GM21447 (cell line): ENCODE measurements around the gene GABRB1.
A peak's percentile ranks its signal among the peaks of the same experiment; 100 is the strongest.

ENCODE experiments used
- ATAC-seq: cut with Tn5 transposase; IDR thresholded peaks from one replicate; pipeline ENCODE4 v1.9.1; 2021; ENCODE audit not compliant: unreplicated experiment

The GABRB1 gene

GRCh38 chr4:47110546-47111132 lies 79.3 kb downstream of the GABRB1 start:
- no peak for ATAC-seq

DNA sequence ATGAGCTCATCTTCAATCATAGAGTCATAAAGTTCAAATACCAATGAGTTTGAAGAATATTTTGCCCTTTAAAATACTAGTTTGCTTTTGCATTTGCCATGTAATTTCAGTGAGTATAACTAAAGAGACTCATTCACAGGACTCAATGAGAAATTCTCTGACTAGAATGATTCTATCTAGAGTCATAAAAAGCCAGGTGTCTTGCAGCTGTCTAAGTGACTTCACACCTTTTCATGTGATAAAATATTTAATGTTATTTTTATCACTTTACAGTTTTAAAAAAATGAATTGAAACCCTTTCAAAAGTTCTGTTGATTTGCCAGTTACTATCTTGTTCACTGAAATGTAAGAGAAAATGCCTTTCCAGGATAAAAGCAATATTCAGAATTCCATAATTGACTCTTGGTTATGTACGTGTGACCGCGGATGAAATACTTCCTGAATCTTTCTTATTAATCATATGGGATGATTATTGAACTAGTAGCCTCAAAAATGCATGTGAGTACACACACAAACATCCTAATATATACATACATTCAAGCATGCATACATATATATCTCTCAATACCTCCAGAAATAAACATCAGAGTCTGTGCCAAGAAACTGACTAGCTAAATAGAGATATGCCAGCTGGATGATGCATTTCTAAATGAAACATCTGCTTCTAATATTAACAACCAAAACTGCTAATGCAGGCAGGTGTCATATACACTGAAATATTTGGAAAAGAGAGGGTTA lies 87.0 kb downstream of the GABRB1 start:
- no peak for ATAC-seq

DNA sequence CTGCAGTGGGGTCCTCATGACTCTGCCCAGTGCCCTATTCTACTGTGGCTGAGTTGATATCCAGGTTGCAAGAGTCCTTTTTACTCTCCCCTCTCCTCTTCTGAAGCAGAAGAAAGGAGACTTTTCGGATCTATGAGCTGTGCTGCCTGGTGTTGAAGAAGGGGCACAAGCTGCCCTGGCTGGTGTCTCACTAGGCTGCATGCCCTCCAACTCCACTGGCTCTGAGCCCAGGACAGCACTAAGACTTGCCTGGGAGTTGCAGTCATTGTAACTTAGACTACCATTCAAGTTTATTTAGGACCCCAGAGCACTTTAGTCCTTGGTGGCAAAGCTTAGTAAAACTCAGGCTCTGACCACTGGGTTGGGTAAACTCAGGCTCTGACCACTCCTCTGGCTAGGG lies 89.4 kb downstream of the GABRB1 start:
- ATAC-seq = no peak

DNA sequence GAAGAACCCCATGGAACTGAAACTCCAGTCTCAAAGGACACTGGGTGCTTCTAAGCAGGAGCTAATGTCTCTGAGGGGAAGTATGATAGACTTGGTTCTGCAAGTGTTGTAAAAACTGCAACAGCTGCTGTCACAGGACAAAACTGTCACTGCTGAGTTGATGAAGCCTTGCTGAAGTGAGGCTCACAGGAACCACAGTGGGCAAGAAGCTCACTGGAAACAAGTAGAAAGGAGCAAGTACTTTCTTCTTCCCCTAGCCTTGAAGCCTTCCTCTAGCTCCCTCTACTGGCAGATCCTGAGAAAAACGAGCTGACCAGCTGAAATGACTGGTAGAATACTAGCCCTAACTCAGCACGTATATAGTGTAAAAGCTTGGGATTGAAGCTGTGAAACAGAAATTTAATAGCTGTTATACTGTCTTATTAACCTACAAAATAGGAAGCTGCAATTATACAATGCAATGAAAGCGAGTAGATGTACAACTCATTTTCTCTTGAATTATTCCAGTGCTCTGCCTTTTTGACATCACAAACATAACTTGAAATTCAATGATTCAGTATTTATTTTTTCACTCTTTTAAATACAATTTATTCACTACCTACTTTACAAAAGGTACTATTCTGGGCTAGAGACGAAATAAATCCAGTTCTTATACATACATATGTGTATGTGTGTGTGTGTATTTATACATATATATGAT lies 91.4 kb downstream of the GABRB1 start:
- peak; percentile 82 for ATAC-seq

- ATAC-seq = no peak
Measured at GRCh38 chr4:47128991-47129390, 97.6 kb downstream of the GABRB1 start.

DNA sequence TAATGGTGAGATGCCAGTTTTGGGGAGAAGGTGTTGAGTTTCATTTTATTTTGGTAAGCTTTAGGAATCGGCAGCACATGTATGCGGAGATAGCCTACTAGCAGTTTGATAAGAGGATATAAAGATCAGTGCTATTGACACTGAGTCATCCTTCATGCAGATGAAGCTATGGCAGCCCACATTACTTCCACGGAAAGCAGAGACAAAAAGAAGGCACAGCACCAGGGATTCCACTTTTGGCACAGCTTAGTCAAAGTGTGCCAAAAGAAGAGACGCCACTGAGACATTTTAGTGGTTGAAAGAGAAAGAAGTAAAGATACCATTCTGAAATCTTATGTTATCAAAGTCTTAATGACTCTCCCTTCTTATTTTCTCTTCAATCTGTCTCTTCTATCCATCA lies 103.8 kb downstream of the GABRB1 start:
- no peak for ATAC-seq

DNA sequence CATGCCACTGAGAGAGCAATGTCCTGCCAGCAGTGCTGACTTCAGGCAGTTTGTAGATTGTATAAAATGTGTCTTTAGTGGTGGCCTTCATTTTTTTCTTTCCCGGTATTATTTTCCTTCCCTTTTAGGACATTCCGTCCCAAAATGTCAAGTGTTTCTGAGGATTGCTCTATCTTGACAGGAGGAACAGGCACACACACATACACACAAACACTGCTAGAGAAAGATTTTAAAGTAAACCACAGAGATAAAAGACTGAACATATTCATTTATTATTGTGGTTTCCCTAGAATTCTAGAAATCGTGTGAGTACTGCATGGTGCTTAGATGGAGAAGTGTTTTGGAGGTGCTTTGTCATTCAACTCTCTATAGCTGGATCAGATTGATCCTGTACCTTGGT lies 111.9 kb downstream of the GABRB1 start:
- no peak for ATAC-seq

- ATAC-seq = peak; percentile 99
Measured at GRCh38 chr4:47145630-47146029, 114.3 kb downstream of the GABRB1 start.

- no peak for ATAC-seq
Measured at GRCh38 chr4:47154816-47155370, 123.5 kb downstream of the GABRB1 start.

DNA sequence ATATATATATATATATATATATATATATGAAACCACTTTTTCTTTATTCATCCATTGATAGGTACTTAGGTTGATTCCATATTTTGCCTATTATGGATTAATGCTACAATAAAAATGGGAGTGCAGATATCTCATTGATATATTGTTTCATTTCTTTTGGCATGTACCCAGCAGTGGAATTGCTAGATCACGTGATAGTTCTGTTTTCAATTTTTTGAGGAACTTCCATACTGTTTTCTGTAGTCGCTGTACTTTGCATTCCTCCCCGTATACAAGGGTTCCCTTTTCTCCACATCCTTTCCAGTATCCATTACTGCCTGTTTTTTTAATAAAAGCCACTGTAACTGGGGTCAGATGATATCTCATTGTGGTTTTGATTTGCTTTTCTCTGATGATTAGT lies 124.6 kb downstream of the GABRB1 start:
- no peak for ATAC-seq

- ATAC-seq = no peak
Measured at GRCh38 chr4:47160095-47160494, 128.7 kb downstream of the GABRB1 start.

GRCh38 chr4:47167081-47168035 lies 136.0 kb downstream of the GABRB1 start:
- no peak for ATAC-seq

DNA sequence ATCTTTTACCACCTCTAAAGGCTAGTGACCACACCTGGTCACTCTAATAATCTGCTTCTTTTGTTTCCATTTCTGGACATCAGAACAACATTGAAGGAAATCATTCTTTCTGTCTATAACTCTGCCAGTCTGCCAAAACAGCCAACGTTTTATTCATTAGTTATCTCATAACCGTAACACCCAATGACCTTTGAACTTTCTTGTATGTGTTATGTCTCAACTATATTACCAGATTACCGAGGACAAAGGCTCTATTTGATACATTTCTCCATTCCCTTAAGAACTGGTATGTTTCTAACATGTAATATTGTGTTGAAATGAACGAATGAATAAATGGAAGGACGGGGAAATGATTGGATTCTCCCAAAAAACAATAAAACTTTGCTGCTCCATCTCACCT lies 152.7 kb downstream of the GABRB1 start:
- no peak for ATAC-seq

DNA sequence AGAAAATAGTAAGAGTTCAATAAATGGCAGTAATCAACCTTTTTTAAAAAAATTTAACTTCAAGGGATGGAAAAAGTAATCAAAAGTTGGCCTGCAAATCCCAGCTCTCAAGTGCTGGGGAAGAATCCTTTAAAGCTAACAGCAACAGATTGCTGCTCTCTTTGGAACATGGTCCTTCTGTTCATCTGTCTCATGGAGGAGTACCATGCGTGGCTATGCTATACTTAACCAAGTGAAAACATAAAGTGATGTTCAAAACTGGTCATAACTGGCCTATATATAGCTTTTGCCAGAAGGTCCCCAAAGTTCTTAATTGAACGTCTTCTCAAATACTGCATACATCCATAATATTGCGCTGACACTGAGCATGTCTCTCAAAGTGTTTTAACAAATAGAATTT lies 154.4 kb downstream of the GABRB1 start:
- ATAC-seq = no peak

DNA sequence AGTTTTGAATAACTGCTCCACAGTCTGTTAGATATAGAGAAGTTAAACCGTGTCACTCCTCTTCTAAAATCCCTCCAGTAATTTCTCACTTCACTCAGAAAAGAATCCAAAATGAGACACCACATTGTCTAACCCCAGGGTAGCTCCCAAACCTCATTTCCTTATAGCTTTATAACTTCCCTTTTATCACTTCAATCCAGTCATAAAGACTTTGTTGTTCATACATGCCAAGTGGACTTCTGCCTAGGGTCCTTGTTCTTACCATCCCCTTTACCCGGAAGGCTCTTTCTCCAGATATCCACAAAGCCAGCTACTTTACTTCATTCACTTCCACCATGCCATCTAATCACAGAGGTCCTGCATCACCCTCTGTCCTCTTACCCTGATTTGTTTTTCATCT lies 156.2 kb downstream of the GABRB1 start:
- ATAC-seq = no peak

GRCh38 chr4:47193179-47193578 lies 161.8 kb downstream of the GABRB1 start:
- no peak for ATAC-seq

- ATAC-seq = no peak
Measured at GRCh38 chr4:47194036-47194737, 162.8 kb downstream of the GABRB1 start.

- ATAC-seq = no peak
Measured at GRCh38 chr4:47195706-47196105, 164.3 kb downstream of the GABRB1 start.

DNA sequence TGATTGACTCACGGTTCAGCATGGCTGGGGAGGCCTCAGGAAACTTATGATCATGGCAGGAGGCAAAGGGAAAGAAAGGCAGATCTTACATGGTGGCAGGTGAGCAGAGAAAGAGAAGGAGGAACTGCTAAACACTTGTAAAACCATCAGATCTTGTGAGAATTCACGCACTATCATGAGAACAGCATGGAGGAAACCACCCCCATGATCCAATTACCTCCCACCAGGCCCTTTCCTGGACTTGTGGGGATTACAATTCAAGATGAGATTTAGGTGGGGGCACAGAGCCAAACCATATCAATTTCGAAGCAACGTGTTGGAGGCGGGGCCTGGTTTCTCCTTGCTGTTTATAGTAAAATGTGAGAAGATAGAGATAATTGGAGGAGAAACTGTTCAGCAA lies 167.4 kb downstream of the GABRB1 start:
- ATAC-seq = no peak

DNA sequence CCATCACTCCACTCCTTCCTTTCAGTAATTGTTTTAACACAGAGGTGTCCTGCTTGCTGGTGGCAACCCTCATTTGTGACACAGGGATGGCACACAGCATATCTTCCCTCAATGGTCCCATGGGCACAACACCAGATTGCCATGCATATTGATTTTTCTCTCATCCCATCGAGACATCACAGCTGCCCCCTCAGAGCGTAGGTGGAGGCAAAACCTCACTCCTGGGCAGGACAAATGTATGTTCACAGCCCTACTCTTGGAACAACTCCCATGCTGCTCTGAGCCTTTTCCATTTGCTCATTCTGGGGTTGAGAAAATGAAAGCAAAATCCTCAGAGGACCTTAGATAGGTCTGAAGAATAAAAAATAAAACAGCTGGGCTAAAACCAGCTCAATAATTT lies 172.2 kb downstream of the GABRB1 start:
- no peak for ATAC-seq
